Liver (tissue), 9 donors: ENCODE measurements around the gene PDE5A. TPM values are rescaled to one million over a fixed set of nuclear protein-coding genes. Genes with fewer than 3 reads are reported as not detected.

ENCODE experiments used
- DNase-seq: peaks from one replicate; pipeline ENCODE4 v3.0.0-alpha.2; 2017; ENCODE audit warnings: low spot score
- H3K27ac ChIP-seq, 2 donors: one replicate each; pipeline ENCODE4 v1.7.0; 2013; ENCODE audit warnings: inconsistent platforms in 2 of 2, low read length in 2 of 2, control low read depth in 1 of 2, low read depth in 1 of 2, mild to moderate bottlenecking in 1 of 2
- H3K27me3 ChIP-seq, 4 donors: one replicate each; pipeline versions ENCODE4 v1.6.1 to v1.7.0; 2013; ENCODE audit warnings: low read length in 3 of 4, inconsistent platforms in 1 of 4, mild to moderate bottlenecking in 1 of 4, moderate library complexity in 1 of 4; ENCODE audit not compliant: control insufficient read depth in 4 of 4, insufficient read depth in 4 of 4
- H3K36me3 ChIP-seq, 4 donors: one replicate each; pipeline versions ENCODE4 v1.6.1 to v1.7.0; 2013; ENCODE audit warnings: low read length in 3 of 4, mild to moderate bottlenecking in 3 of 4, low read depth in 1 of 4, moderate library complexity in 1 of 4; ENCODE audit not compliant: control insufficient read depth in 4 of 4, insufficient read depth in 3 of 4
- H3K4me1 ChIP-seq, 4 donors: one replicate each; pipeline versions ENCODE4 v1.6.1 to v1.7.0; 2013; ENCODE audit warnings: low read length in 3 of 4, mild to moderate bottlenecking in 3 of 4, moderate library complexity in 1 of 4; ENCODE audit not compliant: control insufficient read depth in 4 of 4, insufficient read depth in 4 of 4
- H3K4me3 ChIP-seq, 3 donors: one replicate each; pipeline versions ENCODE4 v1.6.1 to v1.7.0; 2013; ENCODE audit warnings: low read length in 3 of 3, control low read depth in 1 of 3, low read depth in 1 of 3, mild to moderate bottlenecking in 1 of 3
- H3K9ac ChIP-seq, 2 donors: one replicate each; pipeline ENCODE4 v1.7.0; 2013; ENCODE audit warnings: low read length in 2 of 2, mild to moderate bottlenecking in 2 of 2, moderate library complexity in 2 of 2, control low read depth in 1 of 2, low read depth in 1 of 2
- H3K9me3 ChIP-seq, 4 donors: one replicate each; pipeline versions ENCODE4 v1.6.1 to v1.7.0; 2013; ENCODE audit warnings: low read length in 3 of 4; ENCODE audit not compliant: control insufficient read depth in 4 of 4
- CTCF ChIP-seq: fragments of 150-350 bp; IDR thresholded peaks from 2 replicates; pipeline ENCODE4 v1.5.1; 2017; ENCODE audit warnings: improper control_type of control experiment, low read depth, low read length; ENCODE audit not compliant: missing input control
- EGR1 ChIP-seq, 2 donors: IDR thresholded peaks; 2 replicates each; pipeline ENCODE4 v1.6.1; 2016 to 2018; ENCODE audit warnings: antibody characterized with exemption in 2 of 2, low read depth in 2 of 2
- GABPA ChIP-seq, 2 donors: IDR thresholded peaks in 1 of 2; conservative IDR thresholded peaks in 1 of 2; 2 replicates each; pipeline ENCODE4 v1.6.1; 2016; ENCODE audit warnings: antibody characterized with exemption in 2 of 2, mild to moderate bottlenecking in 1 of 2, moderate library complexity in 1 of 2
- HNF4A ChIP-seq, 2 donors: conservative IDR thresholded peaks; 2 replicates each; pipeline ENCODE4 v1.6.1; 2016; ENCODE audit warnings: antibody characterized with exemption in 2 of 2, mild to moderate bottlenecking in 2 of 2
- JUND ChIP-seq, 2 donors: IDR thresholded peaks; 2 replicates each; pipeline ENCODE4 v1.6.1; 2016; ENCODE audit warnings: antibody characterized with exemption in 2 of 2
- MAX ChIP-seq: IDR thresholded peaks from 2 replicates; pipeline ENCODE4 v1.6.1; 2016; ENCODE audit warnings: antibody characterized with exemption
- RAD21 ChIP-seq, 2 donors: IDR thresholded peaks; 2 replicates each; pipeline ENCODE4 v1.6.1; 2016; ENCODE audit warnings: antibody characterized with exemption in 2 of 2, mild to moderate bottlenecking in 2 of 2
- REST ChIP-seq: IDR thresholded peaks from 2 replicates; pipeline ENCODE4 v1.6.1; 2016; ENCODE audit warnings: antibody characterized with exemption, mild to moderate bottlenecking
- RXRA ChIP-seq, 2 donors: IDR thresholded peaks; 2 replicates each; pipeline ENCODE4 v1.6.1; 2017 to 2018; ENCODE audit warnings: antibody characterized with exemption in 2 of 2, mild to moderate bottlenecking in 1 of 2
- TAF1 ChIP-seq: conservative IDR thresholded peaks from 2 replicates; pipeline ENCODE4 v1.6.1; 2016; ENCODE audit warnings: antibody characterized with exemption, mild to moderate bottlenecking
- ZBTB33 ChIP-seq: IDR thresholded peaks from 2 replicates; pipeline ENCODE4 v1.6.1; 2016; ENCODE audit warnings: antibody characterized with exemption
- WGBS: extraction: QIAGEN DNeasy Blood & Tissue Kit; methylation state at CpG from one replicate; pipeline ENCODE4 v1.1.7; 2013; 5-methylcytosine and 5-hydroxymethylcytosine counted together
- polyA plus RNA-seq, 2 donors: library from polyadenylated mRNA; stranded (reverse) in 1 of 2; unstranded in 1 of 2; fragments of 200-250 nt in 1 of 2; fragments of >200 nt in 1 of 2; fragmentation: Nextera tagmentation in 1 of 2; extraction: Ambion mirVana in 1 of 2; gene quantifications; one replicate each; pipeline versions ENCODE4 v1.2.1 to v1.2.3, GENCODE V29; 2013 to 2015
- total RNA-seq, 2 donors: library from RNA; depleted of rRNA; stranded (reverse); fragments of >200 nt; gene quantifications; one replicate each; pipeline ENCODE4 v1.2.3, GENCODE V29; 2014
- donor health status: healthy.
- donor health status: healthy.
- donor health status: healthy.
- donor health status: healthy.
- donor health status: healthy.

Gene PDE5A
- total and polyA plus RNA-seq, 4 donors: 0.61 to 3.8 (median 3.0) TPM

GRCh38 chr4:119521268-119521667 lies 107.3 kb downstream of the PDE5A start:
- H3K9ac ChIP-seq: no peak overlapping the region
- H3K4me3 ChIP-seq: no peak overlapping the region
- H3K36me3 ChIP-seq: peaks cover 0 to 4% (median 1%) of the 10 kb centered on the region in 4 donors
- no peaks in the 10 kb centered on the region for H3K9me3 ChIP-seq
- TF ChIP-seq RXRA (IDR thresholded peaks at IDR 0.05) (no peak), ZBTB33 (no peak), RAD21 (IDR thresholded peaks at IDR 0.05) (no peak), EGR1 (IDR thresholded peaks at IDR 0.05; ENCODE audit: low read depth in 2 of 2) (no peak), REST (no peak), HNF4A (conservative IDR thresholded peaks at IDR 0.05) (no peak)
- WGBS: 95% methylated on average over 4 of the region's 4 CpGs
- H3K27ac ChIP-seq: no peak overlapping the region
- DNase-seq: no peak
- H3K4me1 ChIP-seq: peaks cover 0 to 5% (median 0%) of the 10 kb centered on the region in 4 donors
- no peaks in the 10 kb centered on the region for H3K27me3 ChIP-seq

- Histone ChIP-seq H3K9me3 (no peaks in the 10 kb centered on the region), H3K4me1 (peaks cover 0 to 5% (median 0%) of the 10 kb centered on the region in 4 donors), H3K27ac (no peak overlapping the region), H3K9ac (no peak overlapping the region), H3K4me3 (no peak overlapping the region), H3K36me3 (peaks cover 0 to 20% (median 7%) of the 10 kb centered on the region in 4 donors), H3K27me3 (no peaks in the 10 kb centered on the region)
- TF ChIP-seq CTCF: no peak
- no peak for DNase-seq
- 97% methylated on average over 3 of the region's 3 CpGs for whole genome bisulfite sequencing
Measured at GRCh38 chr4:119518915-119519410, 109.6 kb downstream of the PDE5A start.

GRCh38 chr4:119518230-119518892 lies 110.2 kb downstream of the PDE5A start:
- no peaks in the 10 kb centered on the region for H3K9me3 ChIP-seq
- H3K27ac ChIP-seq: no peak overlapping the region
- peaks cover 0 to 5% (median 0%) of the 10 kb centered on the region in 4 donors for H3K4me1 ChIP-seq
- H3K4me3 ChIP-seq: no peak overlapping the region
- TF ChIP-seq GABPA (IDR thresholded peaks at IDR 0.05 in 1 of 2, conservative IDR thresholded peaks at IDR 0.05 in 1 of 2): no peak
- TF ChIP-seq EGR1 (IDR thresholded peaks at IDR 0.05; ENCODE audit: low read depth in 2 of 2): no peak
- no peak for TF ChIP-seq MAX
- TF ChIP-seq HNF4A (conservative IDR thresholded peaks at IDR 0.05): no peak
- TF ChIP-seq RXRA (IDR thresholded peaks at IDR 0.05): no peak
- no peak for TF ChIP-seq TAF1
- no peak for TF ChIP-seq JUND (IDR thresholded peaks at IDR 0.05)
- TF ChIP-seq CTCF: no peak
- TF ChIP-seq ZBTB33: no peak
- WGBS: 91% methylated on average over 3 of the region's 3 CpGs
- H3K27me3 ChIP-seq: no peaks in the 10 kb centered on the region
- peaks cover 0 to 24% (median 10%) of the 10 kb centered on the region in 4 donors for H3K36me3 ChIP-seq
- no peak overlapping the region for H3K9ac ChIP-seq
- no peak for DNase-seq
